ENCODE data around the gene IFNGR1.
"Not testable (repeated sequence)": the region's sequence is repeated elsewhere in the genome, so short reads cannot be mapped to it uniquely, and the experiment has no call there.

Gene IFNGR1

DNA sequence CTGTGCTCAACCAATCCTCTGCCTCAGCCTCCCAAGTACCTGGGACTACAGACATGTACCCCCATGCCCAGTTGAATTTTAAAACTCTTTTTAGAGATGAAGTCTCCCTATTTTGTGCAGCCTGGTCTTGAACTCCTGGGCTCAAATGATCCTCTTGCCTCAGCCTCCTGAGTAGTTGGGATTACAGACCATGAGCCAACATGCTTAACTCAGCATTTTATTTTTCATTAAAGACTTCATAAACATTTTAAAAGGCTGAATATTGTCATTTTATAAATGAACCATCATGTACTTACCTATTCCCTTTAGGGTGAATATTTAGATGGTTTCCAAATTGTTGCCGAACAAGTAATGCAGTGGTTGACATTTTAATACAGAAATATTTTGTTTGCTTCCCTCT is 16.5 kb upstream of the IFNGR1 start:
- no peak for DNase-seq

DNA sequence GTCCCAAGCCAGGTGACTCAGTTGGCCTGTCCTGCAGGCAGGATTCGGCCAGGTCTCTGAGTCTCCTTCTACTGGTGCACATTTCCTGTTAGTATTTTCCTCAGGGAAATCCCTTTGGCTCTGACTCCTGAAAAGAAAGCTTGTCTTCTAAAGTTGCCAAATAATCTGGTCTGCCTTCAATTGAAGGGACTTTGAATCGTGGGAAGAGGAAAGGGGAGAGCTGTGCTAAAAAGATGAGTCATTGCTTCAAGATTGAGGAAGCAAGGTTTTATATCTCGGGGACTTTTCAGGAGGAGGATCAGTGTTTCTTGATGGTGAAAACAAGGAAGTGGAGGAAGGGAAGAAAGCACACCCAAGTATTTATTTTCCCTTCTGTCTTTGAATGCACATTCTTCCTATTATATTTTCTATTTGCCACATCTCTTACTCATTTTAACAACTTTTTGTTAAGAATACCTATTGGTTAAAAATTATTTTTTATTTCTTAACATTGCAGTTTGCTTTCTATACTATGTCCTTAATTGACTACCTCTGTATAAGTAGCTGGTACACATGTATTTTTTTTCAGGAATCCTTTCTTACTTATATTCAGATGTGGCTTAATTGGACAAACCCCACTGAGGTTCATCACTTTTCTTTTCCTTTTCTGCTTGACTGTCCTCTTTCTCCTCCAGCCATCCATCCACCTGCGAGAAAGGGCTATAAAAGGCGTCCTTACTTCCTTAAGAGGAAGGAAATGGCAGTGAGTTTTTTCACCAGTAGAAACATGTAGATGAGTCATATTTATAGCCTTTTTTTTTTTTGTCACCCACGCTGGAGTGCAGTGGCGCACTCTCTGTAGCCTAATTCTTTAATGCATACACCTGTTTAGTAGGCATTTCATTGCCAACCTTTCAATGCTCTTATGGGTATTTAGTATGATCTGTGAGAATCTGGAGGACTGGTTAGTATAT is 15.0 kb upstream of the IFNGR1 start:
- peak; percentile 14 for DNase-seq

DNA sequence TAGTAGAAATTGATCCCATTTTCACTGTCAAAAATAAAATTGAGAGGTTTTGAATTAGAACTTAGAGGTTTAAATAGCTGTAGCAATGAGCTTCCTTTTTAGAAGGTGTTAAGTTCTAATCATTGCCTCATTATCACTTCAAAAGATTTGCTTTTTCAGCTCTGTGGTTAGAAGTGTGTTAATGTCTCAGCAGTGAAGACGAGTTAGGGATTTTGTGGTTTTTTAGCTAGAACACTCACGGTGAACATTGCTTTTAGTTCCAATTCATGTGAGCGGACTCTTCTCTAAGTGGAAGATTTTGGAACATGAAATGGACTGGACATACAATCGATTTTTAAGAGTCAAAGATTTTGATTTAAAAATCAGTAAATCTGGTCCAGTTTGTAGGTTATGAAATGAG is 12.7 kb upstream of the IFNGR1 start:
- DNase-seq = no peak

DNA sequence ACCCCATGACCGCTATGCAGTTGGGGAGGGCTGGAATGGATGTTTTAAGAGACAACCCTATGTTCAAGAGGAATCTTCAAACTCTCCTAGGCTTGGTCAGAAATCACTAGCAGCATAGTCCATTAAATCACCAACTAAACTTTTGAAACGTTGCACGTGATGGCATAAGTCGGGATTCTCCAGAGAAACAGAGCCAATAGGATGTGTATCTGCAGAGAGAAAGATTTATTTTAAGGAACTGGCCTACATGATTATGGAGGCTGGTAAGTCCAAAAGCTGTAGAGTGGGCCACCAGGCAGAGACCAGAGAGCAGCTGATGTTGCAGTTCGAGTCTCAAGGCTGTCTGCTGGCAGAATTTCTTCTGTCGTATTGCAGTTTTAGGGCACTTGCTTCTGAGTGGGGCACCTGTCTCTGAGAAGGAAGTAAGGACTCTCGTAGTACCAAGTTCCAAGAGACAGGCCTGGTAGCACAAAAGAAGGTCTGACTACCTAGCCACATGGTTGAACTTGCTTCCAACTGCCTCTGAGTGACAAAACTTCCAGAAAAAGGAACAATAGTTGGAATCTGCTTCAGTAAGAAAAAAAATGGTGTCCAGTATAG is 11.9 kb upstream of the IFNGR1 start:
- DNase-seq = no peak

DNA sequence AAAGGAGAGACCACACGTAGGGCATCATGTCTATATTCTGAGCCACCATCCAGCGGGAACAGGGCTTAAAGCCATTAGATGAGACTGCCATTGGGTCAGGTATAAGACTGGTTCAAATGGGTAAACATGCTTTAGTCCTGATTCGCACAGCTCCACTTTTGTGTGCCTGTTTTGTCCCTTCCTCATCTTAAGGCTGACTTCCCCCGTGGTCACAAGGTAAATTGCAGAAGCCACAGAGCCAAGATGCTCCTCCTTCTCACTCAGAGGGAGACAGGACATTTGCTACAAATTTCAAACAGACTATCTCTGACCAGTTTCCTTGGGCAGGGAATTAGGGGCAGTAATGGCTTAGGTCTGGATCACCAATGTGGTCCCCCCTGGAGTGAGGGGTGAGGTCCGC is 11.4 kb upstream of the IFNGR1 start:
- DNase-seq = no peak

DNA sequence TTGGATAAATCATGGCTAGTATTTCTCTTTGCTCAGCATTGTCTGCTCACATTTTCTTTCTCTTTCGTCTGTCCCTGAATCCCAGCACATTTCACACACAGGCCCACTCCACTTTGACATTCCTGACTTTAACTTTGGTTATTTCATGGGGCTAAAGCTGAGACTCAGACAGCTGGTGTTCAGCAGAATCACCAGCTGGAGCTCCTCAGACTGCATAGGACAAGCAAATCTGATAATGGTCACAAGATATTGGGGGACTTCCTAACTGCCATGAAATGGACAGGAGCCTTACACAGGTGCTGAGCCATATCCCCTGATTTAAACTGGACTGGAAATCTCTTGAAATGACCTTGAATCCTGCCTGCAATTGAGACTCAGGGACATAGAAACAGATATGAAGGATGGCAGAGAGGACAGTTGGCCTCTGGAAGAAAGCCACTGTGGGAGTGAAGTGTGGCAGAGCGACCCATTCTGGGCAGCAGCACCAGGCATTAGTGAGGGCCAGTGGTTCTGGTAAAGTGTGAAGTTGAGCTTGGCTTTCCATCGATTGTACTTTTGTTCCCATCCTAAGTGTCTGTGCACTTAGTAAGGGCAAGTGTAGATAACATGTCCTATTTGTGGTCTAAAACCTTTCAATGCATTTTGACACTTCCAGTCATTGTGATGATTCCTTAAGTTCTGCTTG is 10.0 kb upstream of the IFNGR1 start:
- no peak for DNase-seq

DNA sequence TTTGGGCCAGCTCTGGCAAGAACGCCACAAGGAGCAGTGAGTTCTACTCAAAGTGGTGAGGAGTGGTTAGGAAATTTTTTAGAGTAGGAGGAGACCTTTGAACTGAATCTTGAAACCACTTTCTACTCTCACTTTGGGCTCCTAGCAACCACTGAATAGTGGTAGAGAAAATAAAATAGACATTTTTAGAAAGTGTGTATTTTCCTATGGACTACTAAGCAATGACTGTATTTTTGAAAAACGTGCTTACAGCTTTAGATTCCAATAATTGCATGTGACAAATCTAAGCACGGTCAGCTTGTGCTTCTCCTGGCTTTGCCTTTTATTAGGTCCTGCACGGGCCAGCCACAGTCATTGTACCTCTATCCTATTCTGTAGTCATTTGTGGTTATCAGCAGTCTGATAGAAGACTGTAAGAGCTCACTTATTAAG is 8.7 kb upstream of the IFNGR1 start:
- DNase-seq = no peak

DNA sequence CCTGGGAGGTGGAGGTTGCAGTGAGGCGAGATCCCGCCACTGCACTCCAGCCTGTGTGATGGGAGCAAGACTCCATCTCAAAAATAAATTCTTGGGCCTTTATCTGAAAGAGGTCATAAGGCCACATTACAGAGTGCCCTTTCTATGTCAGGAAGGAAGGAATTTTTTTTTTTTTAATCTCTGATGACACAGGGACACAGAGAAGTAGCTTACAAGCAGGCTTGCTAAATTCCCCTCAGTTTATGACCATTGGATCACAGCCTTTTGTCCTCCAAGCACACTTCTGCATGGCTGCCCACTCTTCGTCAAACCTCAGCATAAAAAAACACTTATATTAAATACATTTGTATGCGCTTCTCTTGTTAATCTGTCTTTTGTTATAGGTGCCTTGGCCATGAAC is 7.5 kb upstream of the IFNGR1 start:
- no peak for DNase-seq

DNA sequence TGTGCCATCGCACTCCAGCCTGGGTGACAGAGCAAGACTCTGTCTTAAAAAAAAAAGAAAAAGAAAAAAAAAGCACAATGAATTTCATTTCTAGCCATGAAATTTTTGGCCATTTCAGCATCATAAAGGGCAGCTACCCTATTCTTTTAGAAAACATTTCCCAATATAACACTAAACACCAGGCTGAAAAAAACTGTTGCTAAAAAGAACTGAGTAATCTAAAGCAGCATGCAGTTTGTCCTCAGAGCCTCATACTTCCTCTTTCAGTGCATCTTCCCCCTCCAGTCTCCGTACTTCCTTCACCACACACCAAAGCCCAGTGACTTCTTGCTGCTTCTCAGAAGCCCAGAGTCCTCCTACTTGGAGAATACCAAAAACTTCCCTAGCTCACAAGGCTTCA is 5.6 kb upstream of the IFNGR1 start:
- DNase-seq = no peak

DNA sequence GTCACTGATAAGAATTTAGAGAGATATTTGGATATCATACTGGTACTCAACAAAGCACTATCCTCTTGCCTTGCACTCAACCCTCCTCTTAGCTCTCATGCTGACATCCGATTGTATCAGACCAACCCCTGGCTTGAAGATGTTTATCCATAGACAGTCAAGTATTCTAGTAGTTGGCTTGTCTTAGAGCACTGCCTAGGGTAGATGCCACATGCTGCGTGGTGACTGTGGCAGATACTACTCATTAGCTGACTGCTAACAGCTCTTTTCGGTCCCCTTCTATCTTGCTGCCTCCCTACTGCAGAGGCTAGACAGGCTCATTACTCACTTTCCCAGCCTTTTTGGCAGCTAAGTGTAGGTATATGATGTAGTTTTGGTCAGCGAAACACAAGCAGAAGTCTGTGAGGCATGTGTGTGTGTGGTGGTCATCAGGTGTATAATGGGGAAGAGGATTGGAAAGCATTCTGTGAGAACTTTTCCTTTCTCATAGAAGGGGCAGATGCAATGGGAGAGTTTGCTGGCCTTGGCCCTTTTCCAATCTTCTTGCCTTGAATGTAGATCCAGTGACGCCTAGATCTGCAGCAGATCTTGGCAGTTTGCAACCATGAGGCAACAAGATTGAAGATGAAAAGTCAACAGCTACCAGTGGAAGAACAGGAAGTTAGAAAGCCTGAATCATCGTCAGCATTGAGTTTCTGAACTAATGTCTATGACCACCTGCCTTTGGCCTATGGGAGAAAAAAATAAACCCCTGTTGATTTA is 4.4 kb upstream of the IFNGR1 start:
- DNase-seq = no peak

DNA sequence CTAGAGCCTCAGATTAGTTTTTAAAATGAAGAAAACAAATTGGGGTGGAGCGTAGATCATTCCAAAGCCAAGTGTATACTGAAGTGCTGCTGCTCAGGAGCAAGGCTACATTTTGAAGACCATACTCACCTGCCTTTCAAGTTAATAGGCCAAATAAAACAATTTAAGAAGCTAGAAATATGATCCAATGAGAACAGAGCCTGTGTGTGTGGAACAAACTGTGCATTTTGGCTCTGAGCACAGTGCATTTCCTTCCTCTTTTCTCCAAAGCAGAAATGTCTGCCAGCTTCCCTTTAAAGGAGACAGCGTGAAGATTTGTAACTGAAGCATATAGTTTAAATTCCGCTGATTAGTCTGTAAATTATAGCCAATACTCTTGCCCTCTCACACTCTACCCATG is 3.2 kb upstream of the IFNGR1 start:
- no peak for DNase-seq

DNA sequence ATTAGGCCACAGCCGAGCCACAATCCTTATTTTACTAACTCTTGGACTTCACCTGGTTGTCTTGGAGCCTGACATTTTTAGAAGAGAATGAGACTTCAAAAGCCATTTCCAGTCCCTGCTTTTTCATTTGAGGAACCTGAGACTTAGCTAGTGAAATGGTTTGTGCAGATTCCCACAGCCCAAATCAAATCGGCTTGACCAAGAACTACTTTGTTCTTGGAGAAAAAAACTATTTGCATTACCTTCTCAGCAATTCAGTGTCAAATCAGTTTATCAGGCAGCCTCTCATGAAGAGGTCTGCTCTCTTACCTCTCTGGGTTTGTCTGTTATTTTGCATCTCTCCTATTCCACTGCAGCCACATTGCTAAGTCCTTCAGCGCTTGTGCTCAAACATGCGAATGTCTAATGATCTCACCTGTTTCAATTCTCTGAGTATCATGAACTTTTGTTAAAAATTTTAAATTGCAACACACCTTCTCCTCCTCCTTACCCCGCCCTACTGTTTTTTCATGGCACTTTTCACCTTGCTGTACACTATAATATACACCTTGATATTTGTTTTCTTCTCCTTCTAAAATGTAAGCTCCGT is 573 bp upstream of the IFNGR1 start:
- DNase-seq = no peak

DNA sequence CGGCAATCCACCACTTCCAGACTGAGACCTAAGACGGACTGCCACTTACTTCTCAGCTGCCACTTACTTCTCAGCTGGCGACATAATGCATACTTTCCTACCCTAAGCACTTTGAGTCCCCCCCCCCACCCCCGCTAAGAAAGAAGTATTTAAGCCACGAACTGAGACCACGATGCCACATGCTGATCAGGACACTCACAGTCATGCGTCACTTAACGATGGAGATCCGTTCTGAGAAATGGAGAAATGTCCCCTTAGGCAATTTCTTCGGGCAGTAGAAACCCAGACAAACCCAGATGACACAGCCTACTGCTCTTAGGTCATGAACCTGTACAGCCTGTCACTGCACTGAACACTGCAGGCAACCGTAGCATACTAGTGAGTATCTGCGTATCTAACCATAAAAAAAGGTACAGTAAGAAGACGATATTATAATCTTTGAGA is 690 bp downstream of the IFNGR1 start:
- DNase-seq = peak; percentile 36

DNA sequence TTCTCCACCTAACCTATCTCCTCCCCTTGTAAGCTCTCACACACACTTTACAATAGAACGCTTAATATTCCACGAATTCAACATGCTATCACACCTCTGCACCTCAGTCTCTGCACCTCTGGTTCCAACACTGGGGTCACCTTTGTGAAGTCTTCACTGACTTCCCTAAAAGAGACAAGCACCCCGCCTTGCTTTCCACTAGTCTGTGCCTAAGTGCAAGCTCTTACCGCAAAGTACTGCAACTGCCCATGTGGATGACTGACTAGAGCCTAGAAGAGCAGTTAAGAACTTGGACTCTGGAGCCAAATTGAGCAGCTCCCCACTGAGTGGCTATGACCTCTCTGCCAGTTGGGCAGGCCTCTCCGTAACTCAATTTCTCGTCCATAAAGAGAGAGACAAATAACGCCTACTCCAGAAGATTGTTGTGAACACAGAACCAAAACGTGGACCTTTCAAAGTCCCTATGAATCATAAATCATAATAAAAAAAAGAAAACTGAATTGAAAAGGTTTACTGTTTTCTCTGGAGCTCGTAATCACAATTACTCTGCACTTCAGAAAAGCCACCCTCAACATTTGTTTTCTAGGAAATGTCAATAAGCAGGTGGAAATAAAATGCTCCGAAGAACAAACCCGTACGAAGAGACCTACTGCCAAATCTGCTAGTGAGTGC is 1.2 kb downstream of the IFNGR1 start:
- DNase-seq = no peak

DNA sequence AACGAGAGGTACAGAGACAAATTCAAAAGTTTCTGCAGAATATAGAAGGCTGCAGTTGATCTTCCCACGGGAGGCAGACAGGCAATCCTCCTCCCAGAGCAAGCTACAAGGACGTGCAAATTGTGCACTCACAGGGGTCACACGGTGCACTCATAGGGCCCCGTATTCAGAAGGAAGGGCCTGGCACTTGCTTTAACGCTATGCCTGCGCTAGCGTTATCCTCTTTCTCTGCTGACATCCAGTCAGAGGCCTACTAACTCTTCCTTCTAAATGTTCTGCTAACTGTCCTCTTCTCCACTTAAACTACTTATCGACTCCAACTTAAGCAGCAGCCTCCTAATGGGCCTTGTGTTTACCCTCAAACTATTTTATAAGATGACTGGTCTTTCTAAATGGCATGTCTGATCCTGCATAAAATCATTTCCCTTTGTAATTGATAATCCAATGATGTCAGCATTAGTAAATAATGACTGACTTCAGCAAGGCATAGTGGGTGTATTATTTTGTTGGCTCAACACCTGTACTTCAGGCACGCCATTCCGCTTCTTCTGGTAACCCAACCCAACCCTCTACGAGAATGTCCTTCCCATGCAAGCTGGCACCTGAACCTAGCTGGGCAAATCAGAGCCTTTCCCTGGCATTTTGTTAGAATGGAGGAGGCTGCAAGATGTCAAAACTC is 2.2 kb downstream of the IFNGR1 start:
- DNase-seq = no peak

DNA sequence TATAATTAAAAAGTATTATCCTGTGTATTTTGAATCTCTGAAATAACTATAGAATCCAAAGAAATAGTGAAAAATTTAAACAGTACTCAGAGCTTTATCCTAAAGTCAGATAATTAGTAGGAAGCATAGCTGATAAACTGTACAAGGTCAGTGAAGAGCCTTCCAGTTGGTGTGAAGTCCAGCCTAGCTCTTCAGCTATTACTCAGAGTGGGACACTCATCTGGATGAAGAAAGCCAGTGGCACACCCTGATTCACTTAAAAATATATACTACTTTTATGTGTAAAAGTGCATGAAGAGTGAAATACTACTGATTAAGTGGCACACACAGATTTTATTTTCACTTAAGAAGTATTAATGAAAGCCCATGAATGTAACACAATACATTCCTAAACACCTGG is 3.1 kb downstream of the IFNGR1 start:
- DNase-seq = no peak

DNA sequence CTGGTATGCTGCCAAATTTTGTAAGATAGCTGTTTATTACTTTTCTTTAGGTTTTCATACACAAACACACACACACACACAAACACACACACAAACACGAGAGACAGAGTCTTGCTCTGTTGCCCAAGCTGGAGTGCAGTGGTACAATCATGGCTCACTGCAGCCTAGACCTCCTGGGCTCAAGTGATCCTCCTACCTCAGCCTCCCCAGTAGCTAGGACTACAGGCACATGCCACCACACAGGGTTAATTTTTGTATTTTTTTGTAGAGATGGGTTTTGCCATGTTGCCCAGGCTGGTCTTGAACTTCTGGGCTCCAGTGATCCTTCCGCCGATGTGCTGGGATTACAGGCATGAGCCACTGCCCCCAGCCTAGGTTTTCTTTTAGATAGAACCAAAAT is 3.6 kb downstream of the IFNGR1 start:
- DNase-seq = not testable (repeated sequence)

DNA sequence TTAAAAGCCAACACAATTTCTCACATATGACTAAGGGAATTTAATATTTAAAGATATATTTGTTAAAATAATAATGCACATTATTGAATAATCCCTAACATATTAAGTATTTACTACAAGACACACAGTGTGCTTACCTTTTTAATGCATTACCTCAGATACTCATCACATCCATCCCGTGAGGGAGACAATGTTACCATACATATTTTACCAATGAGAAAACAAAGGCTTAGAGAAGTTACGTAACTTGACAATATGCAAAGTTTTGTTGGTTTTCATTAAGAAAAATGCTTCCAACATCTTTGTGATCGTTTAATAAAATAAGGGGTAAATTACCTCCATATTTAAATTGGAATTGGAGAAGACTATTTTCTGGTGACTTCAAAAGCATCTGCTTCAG is 4.3 kb downstream of the IFNGR1 start:
- DNase-seq = no peak

DNA sequence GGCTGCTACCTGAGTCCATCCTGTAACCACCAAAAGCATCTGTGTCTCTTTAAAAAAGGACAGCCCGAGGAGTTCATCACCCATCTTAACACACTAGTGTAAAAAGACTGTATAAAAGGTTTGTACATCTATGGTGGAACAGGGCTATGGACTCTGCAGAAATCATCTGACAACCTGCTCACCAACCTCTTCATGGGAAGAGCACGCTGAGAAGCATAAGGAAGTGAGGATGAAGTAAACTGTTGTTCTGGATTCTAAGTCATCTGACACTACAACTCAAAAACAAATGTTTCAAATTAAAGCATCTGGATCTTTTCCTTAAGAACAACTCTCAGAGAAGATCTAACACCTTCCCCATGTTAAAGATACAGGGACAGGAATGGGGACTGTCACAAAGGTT is 5.4 kb downstream of the IFNGR1 start:
- no peak for DNase-seq

DNA sequence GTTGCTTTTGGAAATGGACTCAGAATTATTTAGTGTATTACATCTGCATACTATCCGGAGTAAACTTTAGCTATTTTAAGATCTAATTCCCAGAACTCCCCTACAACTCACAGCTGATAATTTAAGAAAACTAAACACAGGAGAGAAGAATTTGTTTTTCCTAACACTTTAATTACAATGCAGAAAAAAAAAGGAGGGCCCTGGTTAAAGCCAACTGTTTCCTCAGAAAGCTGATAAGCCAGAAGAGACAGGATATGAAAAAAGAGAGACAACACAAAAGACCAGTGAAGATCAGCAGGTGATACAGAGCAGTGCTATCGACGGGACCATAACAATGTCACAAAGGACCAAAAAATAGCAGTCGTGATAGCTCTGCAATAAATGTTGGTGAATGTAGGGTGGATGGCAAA is 5.8 kb downstream of the IFNGR1 start:
- no peak for DNase-seq

DNA sequence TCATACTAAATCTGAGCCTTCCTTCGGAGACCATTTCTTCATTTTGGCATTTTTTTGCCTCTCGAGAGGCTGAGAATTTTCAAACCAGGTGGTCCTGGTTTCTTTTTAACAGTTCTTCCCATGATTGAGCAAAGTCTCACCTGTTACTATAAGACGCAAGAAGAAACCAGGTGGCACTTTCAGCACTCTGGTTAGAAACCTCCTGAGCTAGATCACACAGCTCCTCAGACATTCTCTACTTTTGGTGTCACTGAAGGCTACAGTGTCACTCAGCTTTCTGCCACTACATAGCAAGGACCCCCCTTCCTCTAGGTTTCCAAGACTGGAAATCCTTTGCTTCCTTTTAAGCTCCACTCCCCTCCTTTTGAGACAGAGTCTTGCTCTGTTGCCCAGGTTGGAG is 7.3 kb downstream of the IFNGR1 start:
- DNase-seq = no peak

DNA sequence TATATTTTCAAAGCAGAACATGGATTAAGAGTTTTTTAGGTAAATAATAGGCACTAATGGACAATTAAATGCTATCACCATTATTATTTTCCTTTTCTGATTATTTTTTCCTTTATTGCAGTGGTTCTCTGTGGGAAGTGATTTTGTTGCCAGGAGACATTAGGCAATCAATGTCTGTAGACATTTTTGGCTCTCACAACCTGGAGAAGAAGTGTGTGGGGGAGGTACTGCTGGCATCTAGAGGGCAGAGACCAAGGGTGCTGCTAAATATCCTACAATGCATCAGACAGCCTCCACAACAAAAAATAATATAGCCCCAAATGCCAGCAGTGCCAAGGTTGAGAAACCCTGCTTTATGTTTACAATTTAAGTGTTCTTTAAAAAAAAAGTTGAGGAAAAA is 8.3 kb downstream of the IFNGR1 start:
- no peak for DNase-seq
